HG03045 (cell line): ENCODE measurements around the gene OXSR1.
"Not testable (repeated sequence)": the region's sequence is repeated elsewhere in the genome, so short reads cannot be mapped to it uniquely, and the experiment has no call there.

Experiments used
- ATAC-seq: cut with Tn5 transposase; IDR thresholded peaks from one replicate; pipeline ENCODE4 v1.9.1; 2021; ENCODE audit warnings: mild to moderate bottlenecking, moderate library complexity; ENCODE audit not compliant: unreplicated experiment

OXSR1 gene

DNA sequence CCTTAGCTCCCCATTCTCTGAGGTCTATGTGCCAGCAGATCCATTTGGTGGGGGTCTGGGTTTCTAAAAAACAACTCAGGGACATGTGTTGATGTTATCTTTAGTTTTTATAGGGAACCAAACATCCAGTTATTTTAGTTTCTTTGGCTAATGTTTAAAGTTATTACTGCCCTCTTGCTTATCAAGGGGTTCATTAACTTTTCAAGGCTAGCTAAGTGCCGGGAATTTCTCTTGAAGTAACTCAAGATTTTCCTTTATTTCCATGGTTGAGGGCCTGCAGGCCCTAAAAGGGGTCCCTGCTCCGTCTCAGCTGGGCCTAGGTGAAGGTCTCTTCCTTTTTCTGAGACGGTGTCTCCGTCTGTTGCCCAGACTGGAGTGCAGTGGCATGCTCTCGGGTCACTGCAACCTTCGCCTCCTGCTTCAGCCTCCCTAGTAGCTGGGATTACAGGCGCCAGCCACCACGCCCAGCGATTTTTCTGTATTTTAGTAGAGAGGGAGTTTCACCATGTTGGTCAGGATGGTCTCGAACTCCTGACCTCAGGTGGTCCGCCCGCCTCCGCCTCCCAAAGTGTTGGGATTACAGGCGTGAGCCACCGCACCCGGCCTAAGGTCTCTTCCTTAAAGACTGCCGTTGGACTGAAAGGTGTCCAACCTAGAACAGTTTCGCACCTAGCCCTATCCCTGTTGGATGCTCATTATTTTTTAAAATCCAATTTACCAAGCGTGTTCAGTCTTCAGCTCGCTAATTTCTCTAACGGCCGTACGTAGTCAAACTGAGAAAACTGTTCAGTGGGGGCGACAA lies 1.3 kb upstream of the OXSR1 start:
- no peak for ATAC-seq

DNA sequence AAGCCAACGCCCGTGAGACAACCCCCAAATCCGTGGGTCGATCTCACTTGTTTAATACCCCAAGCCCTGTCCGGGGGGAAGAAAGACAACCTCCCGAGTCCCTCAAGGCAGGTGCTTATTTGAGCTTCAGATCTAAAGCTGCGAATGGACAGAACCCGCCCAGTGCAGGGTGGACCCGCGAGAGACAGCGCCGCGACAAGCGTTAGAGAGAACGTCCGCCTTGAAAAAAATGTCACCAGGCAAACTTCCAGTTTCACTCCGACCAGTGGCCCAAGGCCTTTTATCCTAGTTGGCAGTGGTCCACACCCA lies 740 bp upstream of the OXSR1 start:
- no peak for ATAC-seq

DNA sequence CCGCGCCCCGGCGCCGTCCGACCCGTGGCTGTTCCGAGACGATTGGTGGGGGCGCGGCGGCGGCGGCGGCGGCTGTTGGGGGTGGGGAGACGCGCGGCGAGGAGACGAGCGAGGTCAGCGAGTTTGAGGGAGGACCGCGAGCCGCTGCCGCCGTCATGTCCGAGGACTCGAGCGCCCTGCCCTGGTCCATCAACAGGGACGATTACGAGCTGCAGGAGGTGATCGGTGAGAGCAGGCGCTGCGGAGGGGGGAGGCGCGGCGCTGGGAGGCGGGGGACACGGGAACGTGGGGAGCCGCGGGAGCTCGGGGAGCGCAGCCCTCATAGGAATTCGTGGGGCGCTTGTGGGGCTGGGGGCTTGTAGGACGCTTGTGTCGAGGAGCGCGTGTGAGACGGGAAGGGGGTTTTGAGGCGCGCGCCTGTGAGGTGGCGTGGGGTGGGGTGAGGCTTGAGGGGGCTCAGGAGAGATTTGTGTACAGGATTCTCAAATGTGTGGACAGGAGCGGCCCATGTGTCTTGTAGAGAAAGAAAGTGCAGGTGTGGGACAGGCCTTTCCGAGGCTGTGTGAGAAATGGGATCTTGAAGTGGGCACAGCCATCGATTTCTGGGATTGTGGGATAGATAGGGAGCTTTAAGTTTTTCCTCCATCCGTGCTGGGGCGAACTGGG lies 518 bp downstream of the OXSR1 start:
- ATAC-seq = no peak

DNA sequence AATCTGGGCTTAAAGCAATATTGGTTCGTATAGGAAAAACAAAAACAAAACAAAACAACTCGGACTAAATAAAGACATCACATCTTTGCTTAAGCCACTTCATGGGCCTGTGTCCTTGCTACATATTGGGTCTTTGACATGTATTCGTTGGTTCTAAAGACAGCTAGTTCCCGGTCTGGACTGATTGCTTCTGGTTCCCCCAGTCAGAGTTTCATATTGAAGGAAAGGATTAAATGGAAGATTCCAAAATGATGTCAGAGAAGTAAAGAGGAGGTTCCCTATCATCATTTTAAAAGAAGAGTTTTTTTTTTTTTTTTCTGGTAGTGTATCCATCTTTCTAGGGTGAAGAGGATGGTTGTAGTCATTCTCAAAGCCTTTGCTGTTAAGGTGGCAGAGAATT lies 2.3 kb downstream of the OXSR1 start:
- ATAC-seq = no peak

DNA sequence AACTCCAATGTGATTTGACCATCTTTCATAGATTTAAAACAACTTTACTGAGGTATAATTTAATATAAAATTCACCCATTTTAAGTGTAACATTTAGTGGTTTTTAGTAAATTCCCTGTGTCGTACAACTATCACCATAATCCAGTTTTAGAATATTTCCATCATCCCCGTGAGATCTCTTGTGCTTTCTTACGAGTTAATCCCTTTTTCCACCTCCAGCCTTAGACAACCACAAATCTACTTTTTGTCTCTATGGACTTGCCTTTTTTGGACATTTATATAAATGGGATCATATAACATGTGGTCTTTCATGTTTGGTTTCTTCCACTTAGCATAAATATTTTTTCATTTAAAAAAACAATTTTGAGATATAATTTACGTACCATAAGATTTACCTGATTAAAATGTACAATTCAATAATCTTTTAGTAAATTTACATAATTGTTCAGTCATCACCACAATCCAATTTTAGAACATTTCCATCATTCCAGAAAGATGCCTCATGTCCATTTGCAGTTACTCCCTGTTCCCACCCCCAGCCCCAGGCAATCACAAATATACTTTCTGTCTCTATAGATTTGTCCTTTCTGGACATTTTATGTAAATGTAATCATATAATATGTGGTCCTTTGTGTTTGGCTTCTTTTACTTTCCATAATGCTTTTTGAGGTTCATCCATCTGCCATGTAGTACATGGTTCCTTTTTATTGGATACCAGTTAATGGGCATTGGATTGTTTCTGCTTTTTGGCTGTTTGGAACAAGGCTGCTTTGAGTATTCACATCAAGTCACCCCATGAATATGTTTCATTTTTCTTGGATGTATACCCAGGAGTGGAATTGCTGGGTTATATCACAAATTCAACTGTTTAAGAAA lies 3.1 kb downstream of the OXSR1 start:
- ATAC-seq = no peak

DNA sequence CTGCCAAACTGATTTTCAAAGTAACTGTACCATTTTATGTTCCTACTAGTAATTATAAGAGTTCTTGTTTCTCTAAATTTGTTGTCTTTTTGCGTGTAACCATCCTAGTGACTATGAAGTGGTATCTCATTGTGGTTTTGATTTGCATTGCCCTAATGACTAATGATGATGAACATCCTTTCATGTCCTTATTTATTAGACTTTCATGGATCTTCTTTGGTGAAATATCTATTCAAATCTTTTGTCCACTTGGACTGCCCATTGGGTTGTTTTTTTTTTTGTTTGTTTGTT lies 3.6 kb downstream of the OXSR1 start:
- no peak for ATAC-seq

DNA sequence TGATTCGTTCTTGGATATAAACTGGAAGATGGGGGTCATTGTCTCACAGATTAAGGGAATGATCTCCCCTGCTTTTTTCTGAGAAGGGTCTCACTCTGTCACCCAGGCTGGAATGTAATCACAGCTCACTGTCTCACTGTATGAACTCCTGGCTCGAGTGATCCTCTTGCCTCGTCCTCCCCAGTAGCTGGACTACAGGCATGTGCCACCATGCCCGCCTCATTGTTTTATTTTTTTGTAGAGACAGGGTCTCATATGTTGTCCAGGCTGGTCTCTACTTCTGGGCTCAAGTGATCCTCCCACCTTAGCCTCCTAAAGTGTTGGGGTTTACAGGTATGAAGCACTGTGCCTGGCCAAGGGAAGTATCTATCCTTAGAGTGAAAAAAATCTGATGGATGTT lies 5.4 kb downstream of the OXSR1 start:
- ATAC-seq = no peak

DNA sequence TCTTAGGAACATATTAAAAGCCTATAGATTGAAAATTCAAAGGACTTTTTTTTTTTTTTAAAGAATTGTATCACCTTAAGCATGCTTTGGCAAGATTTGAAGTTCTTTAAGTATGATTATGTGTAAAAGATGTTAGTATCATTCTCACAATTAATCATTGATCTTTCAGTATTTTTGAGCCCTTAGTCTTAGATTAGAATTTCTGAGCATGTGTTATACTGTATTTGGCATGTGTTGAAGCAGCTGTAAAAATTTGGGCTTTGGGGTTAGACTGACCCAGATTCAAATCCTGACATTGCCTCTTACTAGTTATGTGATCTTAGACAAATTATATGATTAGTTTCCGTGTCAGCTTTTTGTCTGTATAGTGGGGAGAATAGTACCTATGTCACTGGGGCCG lies 6.3 kb downstream of the OXSR1 start:
- ATAC-seq = no peak

DNA sequence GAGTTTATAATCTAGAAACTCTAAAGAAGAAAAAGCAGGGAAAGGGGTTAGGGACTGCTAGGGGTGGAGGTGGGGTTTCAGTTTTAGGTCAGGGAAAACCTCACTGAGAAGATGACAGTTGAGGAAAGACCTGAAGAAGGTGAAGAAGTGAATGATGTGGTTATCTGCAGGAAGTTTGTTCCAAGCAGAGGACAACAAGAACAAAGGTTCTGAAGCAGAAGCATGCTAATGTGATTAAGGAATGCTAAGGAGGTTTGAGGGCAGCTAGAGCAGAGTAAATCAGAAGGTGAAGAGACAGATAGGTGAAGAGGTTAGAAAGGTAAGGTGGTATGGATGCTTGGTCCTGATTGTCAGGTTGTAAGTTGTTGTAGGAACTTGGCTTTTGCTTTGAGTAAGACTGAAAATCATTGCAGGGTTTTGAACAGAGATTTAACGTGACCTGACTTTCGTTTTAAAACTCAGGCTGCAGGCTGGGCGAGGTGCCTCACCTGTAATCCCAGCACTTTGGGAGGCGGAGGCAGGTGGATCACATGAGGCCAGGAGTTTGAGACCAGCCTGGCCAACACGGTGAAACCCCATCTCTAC lies 8.6 kb downstream of the OXSR1 start:
- ATAC-seq = no peak

DNA sequence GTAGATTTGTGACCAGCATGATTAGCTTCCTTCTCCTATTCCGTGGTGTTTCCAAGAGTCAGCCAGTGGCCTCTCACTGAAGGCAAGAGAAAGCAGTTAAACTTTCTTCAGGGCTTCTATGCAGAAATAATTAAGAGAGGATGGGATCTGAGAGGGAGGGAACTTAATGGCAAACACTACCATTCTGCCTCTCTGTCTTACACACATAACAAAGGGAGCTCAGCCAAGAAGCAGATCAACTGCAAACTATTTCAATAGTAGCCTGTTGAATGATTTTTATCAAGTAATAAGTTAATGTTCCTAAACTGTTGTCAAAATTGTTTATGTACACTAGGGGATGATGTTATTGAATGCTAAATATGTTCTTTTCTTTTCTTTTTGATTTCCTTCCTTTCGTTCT lies 11.8 kb downstream of the OXSR1 start:
- no peak for ATAC-seq

DNA sequence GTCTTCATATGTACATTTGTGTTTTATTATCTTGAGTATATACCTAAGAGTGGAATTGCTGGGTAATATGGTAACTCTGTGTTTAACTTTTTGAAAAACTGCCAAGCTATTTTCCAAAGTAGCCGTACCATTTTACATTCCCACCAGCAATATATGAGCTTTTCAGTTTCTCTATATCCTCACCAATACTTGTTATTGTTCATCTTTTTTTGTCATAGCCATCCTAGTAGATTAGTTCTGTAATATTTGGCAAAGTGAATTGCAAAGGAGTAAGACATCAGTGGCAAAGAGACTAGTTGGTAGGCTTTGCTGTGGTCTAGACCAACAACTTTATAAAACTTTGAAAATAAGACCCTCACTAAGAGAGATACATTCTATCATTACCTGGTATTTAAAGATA lies 21.4 kb downstream of the OXSR1 start:
- ATAC-seq = no peak

DNA sequence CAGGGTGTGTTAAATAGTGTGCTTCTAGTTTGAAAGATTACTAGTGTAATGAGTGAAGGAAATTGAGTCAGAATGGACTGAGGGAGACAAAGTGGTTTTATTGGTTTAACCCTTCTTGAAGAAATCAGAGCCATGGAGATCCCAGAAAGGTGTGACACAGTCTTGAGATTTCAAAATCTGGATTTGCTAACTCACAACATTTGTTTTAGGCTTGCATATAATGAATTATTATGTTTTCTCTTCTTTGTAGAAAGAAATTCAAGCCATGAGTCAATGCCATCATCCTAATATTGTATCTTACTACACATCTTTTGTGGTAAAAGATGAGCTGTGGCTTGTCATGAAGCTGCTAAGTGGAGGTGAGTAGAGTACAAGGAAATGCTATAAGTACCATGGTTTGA lies 25.1 kb downstream of the OXSR1 start:
- no peak for ATAC-seq

DNA sequence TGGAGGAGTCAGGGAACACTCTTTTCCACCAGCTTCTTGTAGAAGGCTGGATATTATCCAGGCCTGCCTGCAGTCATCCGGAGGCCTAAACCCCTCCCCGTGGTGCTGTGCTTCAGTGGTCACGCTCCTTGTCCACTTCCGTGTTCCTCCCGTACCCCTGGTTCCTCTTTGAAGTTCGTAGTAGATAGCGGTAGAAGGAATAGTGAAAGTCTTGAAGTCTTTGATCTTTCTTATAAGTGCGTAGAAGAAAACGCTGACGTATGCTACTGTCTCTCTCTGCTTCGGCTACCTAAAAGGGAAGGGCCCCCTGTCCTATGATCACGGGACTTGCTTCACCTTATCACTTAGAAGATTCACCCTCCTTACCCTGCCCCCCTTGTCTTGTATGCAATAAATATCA lies 37.6 kb downstream of the OXSR1 start:
- not testable (repeated sequence) for ATAC-seq

DNA sequence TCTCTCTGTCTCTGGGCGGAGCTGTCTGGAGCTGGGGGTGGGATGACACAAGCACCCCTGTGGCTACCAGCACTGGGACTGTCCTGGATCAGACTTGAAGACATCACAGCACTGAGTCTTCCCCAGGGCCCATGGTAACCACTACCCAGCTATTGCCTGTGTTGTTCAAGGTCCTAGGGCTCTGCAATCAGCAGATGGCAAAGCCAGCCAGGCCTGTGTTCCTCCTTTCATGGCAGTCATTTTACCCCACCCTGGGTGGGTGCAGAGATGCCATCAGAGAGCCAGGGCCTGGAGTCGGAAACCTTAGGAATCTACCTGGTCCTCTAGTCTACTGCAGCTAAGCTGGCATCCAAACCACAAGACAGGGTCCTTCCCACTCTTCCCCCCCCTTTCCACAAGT lies 38.4 kb downstream of the OXSR1 start:
- ATAC-seq = no peak

DNA sequence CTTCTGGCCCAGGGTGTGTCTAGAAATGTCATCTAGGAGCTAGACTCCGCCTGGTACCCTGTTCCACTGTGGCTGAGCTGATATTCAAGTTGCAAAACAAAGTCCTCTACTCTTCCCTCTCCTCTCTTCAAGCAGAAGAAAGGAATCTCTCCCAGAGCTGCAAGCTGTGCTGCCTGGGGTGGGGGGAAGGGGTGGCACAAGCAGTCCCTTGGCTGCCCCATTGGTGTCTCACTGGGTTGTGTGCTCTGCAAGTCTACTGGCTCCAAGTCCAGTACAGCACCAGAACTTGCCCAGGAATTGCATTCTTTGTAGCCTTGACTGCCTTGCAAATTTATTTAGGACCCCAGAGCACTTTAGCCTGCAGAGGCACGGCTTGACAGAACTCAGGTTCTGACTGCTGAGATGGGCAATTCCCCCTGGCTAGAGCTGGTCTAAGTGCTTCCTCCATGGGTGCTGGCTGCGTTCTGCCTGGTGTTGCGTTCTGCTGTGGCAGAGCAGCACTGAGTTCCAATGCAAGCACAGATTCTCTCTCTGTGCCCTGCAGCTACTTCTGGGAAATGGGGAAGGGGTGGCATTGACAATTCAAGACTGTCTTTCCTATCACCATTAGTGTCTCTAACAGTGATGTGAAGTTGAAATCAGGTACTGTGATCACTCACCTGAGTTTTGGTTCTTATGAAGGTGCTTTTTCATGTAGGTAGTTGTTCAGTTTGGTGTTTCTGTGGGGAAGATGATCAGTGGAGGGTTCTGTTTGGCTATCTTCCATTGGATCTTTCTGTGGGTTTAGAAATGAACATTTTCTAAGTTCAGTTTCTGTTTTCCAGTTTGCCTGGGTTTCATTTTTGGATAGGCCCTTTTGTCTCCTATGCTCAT lies 39.5 kb downstream of the OXSR1 start:
- no peak for ATAC-seq

DNA sequence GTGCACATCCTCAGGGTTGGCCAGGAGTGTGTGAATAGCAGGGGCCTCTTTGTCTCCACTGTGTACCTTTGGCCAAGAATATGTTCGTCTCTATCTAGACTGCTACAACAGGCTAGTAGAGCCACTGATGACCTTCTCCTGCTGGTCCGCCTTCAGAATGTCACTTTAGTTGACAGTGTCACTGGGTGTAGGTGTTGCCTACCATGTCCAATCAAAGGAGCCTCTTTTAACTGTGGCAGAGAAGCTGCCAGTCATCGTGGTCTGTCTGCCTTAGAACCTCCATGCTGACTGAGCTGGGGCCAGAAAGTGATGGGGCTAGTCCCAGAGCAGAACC lies 40.1 kb downstream of the OXSR1 start:
- ATAC-seq = no peak

DNA sequence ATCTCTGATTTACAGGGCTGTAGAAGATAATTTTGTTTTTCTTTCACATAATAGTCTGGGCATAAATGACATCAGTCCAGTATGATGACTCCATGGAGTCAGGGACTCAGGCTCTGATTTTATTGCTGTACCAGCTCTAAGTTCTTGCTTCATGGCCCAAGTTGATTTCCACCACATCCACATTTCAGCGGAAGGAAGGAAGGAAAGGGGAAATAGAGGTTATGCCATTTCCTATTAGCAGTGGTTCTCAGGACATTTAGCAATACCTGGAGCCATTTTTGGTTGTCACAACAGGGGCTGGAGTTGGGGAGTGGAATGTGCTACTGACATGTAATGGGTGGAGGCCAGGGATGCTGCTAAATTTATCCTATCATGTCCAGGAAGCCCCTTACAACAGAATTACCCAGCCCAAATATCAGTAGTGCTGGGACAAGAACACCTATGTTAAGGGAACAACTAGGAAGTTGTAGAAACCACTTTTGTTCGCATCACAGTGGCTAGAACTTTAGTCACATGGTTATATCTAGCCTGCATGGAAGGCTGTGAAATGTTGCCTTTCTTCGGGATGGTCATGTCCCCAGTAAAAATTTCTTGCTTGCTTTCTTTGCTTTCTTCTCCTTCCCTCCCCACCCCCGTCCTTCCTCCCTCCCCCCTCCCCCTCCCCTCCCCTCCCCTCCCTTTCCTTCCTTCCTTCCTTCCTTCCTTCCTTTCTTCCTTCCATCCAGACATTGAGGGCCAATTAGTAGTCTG lies 42.1 kb downstream of the OXSR1 start:
- no peak for ATAC-seq

DNA sequence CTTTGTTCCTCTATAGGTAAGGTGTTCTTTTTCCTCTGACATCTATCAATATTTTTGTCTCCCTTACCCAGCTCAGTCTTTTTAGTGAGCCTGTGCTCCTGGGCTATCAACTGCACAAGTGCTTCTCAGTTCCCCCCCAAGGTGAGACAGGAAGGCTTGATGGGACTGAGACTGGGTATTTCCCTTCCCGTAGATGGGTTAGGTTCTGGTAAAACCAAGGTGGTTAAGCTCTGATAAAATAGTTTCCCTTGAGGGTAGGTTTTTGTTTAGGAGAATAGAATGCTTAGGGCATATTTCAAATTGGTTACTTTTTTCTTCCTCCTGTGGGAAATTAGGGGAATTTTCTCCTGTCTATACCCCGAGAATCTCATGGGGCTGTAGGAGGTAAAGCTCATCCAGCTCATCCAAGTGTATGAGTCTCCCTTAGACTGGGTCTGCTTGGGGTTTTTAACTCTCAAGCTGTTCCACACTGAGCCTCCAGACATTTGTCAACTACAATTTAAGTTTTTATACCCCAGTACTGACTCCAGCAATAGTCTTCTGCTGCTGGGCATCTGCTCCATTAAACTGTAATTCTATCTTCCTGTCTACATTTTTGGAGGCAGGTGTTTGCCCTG lies 44.9 kb downstream of the OXSR1 start:
- peak; percentile 75 for ATAC-seq

DNA sequence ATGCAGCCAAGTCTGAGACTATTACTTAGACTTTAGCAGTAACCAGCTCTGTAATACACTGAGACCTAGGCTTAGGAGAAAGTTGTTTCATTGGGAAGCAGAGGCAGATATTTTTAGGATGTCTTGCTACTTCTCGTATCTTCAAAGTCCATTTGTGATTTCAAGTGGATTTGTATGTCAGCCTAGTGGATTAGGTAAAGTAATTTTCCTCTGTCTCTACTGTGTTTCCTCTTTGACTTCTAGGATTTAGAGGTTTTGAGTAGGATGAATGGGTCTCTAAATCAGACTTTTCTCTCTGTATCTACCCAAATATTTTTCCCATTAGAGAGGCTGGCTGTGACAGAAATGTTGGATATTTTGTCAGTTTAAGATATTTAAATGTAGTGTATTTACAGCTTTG lies 46.8 kb downstream of the OXSR1 start:
- ATAC-seq = no peak

DNA sequence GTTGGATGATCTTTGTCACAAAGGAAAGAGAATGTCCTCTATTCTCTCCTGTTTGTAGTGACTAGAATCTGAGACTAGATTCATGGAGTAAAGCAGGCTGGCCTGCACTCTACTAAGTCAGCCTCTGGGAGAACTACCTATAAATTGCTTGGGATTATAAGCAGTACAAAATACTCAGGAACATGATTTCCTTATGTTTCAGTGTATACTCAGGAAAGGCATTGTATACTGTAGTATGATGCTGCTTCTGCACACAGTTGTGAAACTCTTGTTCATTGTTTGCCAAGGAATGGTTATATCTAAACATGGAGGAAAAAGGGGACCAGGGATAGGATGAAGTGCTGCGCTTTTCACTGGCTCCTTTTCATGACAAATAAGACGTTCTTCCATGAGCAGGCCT lies 49.2 kb downstream of the OXSR1 start:
- ATAC-seq = no peak
